HG03025 (cell line): ENCODE results near the gene CAB39.
"Not testable (repeated sequence)": the region's sequence is repeated elsewhere in the genome, so short reads cannot be mapped to it uniquely, and the experiment has no call there.

Experiments used
- ATAC-seq: cut with Tn5 transposase; IDR thresholded peaks from one replicate; pipeline ENCODE4 v1.9.1; 2021; ENCODE audit warnings: mild to moderate bottlenecking, moderate library complexity; ENCODE audit not compliant: unreplicated experiment, low FRiP score

Gene CAB39

DNA sequence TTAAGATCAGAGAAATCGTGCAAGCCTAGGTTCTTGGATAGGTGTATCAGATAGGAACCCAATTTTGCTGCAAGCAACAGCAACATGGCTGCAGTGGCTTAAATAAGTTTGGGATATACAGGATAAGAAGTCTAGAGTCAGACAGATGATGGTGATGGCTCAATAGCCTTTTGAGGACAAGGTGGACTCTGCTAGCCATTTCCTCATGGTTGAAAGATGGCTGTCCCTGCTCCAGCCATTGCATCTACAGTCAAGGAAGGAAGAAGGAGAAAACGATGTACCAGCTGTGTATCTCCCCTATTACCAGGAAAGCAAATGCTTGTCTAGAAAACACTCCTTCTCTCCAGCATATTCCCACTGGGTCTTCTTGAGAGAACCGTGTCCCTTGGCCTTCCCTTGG lies 30.1 kb upstream of the CAB39 start:
- ATAC-seq, result no peak

DNA sequence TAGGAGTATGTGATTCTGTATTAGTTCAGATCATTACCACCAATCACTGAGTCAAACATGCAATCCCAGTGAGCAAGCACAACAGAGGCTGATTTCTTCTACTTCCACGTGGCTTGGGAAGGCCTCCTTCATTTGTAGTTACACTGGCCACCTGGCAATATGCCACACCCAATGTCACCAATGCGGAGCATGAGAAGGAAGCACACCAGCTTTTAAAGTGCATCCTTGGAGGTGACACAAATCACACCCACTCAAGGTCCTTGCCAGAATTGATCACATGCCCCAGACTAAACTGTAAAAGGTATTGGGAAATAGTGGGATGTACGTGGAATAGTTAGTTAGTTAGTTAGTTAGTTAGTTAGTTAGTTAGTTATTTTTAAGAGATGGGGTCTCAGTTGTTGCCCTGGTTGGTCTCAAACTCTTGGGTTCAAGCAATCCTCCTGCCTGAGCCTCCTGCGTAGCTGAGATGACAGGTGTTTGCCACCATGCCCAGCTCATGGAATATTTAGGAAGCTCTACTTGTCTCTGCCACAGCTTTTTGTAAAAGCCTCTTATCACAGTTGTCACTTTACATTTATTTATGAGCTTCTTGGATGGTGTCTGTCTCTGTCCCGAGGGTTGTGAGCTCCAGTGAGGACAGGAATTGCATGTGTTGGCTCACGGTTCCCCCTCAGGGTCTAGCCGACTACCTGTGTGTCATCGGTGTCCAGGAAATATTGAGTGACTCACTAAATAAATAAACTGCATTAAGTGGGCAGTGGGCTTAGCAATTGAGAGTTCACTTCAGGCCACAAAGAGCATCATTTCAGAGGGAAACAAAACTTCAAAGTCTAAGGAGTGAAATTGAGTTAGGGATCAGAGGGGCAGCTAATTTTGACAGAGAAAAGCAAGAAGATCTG lies 28.1 kb upstream of the CAB39 start:
- no peak for ATAC-seq

DNA sequence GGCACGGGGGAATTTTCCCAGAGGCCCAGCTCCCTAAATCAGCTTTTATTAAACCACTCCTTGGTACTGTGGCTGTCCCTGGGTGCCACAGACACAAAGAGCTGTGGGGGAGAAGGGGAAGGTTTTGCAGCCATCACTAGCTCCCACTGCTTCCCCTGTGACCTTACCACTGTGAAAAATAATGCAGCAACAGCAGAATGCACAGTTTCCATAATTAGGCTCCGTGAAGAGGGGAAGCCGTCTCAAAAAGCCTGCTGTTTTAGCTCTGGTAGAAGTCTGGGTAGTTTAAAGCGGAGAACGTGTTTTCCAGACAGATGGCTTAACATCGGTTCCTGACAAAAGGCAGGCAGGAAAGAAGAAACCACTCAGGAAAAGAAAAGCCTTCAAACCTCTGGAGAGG lies 27.5 kb upstream of the CAB39 start:
- no peak for ATAC-seq

- ATAC-seq, result no peak
Measured at GRCh38 chr2:230687498-230687897, 25.1 kb upstream of the CAB39 start.

DNA sequence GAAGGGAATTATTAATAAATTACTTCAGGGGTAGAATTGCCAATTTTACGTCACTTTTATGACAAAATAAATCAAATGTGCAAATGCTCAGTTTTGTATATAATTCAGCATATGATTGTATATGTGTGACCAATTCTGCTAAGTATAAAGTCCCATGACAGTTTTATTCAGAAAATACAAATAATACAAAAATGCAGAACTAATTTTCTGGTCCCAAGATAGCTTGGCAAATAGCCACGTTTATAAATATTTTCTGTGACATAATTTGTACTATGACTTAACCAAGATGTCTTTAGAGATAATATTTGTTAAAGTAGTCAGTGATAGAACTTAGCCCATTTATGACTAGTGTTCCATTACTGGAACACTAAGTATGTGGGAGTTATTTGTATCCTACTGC lies 24.2 kb upstream of the CAB39 start:
- ATAC-seq, result no peak

DNA sequence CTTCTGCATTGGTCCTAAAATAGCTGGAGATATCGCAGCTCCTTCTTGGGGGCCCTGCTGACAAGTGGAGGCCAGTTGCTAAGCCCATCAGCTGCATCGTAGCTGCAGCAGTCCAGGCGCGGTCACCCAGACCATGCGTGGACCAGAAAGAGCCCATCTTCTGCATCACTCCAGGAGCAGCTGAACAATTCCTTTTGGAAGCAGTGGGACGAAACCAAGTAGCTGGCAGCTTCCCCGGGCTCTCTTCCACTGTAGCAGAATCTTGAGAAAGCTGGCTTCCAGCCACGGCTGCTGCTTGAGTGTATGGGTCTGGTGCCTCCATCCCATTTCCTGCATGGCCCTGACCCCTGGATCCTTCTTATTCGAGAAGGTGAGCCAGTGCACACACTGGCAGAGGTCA lies 22.2 kb upstream of the CAB39 start:
- no peak for ATAC-seq

GRCh38 chr2:230691005-230691647 lies 21.5 kb upstream of the CAB39 start:
- no peak for ATAC-seq

- no peak for ATAC-seq
Measured at GRCh38 chr2:230692760-230693159, 19.9 kb upstream of the CAB39 start.

DNA sequence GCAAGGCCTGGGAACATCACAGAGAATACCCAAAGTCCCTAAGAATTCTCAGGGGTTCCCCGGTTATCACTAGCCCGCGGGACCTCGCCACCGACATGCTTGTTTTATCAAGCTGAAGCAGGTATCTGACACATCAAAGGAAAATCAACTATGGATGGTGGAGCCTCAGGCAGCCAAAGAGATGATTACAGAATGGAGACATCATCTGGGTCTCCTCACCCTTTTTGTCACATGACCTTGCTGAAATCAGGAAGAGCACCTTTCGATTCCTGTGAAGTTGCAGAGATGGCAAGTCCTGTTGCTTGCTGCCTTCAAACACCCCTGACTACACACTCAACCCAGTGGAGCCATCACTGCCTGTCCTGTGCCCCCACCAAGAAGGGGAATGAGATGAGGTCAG lies 19.2 kb upstream of the CAB39 start:
- no peak for ATAC-seq

DNA sequence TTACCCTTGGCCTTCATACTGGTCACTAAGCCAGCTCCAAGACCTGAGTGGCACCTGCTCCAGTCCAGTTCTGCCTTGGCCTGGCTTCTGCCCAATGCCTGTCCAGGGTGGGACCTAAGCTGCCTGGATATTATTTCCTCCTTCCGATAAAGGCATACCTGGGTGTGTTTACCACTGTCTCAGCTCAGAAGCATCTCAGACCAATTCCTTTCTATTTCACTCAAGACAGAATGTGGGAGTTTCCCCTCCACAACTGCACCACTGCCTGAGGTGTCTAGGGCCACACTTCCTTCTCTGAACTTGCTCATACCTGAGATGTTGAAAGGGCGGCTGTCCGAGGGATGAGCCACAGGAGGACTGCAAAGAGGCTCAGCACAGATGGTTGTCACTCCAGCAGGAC lies 18.4 kb upstream of the CAB39 start:
- ATAC-seq, result no peak

DNA sequence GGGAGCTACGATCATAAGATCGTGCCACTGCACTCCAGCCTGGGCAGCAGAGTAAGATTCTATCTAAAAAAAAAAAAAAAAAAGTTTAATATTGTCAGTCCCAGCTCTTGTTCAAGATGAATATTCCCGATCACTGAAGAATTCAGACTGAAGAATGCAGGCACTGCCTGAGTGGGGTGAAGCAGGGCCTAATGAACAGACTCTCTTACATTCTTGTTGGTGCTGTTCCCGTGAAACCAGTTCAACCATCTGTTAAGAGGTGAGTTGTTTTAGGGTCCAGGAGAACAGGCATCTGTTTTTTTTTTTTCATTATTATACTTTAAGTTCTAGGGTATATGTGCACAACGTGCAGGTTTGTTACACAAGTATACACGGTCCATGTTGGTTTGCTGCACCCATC lies 17.1 kb upstream of the CAB39 start:
- no peak for ATAC-seq

DNA sequence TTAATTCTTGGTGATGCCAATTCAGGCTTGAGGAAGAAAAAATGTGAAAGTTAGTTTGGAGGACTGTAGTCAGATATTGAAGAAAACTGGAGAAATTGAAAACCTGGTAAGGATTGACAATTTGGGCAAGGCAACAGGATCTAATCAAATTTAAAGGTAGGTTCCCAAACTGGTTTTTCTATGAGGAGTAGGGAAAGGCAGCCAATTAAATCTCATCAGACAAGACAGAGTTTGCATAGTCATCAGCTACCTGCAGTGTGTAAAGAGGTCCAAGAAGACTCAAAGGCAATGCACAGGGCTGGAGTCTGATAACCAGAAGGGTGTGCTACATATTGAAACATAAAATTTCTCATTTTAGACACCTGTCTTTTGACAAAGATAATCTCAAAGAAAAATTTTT lies 16.0 kb upstream of the CAB39 start:
- ATAC-seq, result no peak

DNA sequence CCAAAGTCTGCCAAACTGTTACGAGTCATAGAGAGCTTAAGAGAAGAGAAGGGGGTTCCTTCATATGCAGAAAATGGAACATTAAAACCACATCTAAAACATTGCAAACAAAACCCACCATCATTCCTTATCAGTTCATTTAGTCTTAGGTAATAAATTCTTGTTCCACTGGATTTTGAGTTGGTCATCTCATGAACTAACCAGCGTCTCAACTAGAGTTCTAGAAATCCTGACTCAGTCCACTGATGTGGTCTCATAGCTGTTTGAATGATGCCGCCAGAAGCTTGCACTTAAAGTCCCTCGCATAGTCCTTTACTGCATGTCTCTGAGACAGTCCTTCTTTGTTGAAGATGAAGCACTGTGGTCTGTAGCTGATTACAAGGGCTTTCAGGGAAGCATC lies 15.0 kb upstream of the CAB39 start:
- ATAC-seq, result no peak

DNA sequence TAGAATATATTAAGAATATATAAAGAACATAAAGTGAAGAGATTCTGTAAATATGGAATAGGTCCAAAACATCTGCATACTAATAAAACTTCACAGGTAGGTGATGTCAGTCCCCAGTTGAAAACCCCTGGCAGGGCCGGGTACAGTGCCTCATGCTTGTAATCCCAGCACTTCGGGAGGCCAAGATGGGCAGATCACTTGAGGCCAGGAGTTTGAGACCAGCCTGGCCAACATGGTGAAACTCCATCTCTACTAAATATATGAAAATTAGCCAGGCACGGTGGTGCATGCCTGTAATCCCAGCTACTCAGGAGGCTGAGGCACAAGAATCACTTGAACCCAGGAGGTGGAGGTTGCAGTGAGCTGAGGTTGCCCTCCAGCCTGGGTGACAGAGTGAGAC lies 13.9 kb upstream of the CAB39 start:
- ATAC-seq, result not testable (repeated sequence)

DNA sequence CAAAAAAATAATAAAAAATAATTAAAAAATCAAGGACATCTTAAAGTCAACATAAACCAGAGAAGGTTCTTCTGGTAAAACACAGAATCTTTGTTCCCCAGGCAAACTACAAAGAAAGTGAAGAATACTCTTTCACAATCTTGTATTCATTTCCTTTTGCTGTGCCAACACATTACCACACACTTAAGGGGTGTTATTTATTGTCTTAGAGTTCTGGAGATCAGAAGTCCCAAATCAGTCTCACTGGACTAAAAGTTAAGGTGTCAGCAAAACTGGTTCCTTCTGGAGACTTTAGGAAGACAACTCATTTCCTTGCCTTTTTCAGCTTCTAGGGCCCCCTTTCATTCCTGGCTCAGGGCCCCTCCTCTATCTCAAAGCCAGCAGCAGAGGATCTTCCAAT lies 12.2 kb upstream of the CAB39 start:
- ATAC-seq, result no peak

DNA sequence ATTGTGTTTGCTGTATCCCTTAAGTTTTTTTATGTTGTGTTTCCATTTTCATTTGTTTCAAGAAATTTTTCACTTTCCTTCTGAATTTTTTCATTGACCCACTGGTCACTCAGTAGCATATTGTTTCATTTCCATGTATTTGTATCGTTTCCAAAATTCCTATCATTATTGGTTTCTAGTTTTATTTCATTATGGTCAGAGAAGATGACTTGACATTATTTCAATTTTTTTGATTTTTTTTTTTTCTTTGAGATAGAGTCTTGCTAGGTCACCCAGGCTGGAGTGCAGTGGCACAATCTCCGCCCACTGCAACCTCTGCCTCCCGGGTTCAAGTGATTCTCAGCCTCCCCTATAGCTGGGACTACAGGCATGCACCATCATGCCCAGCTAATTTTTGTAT lies 11.3 kb upstream of the CAB39 start:
- no peak for ATAC-seq

DNA sequence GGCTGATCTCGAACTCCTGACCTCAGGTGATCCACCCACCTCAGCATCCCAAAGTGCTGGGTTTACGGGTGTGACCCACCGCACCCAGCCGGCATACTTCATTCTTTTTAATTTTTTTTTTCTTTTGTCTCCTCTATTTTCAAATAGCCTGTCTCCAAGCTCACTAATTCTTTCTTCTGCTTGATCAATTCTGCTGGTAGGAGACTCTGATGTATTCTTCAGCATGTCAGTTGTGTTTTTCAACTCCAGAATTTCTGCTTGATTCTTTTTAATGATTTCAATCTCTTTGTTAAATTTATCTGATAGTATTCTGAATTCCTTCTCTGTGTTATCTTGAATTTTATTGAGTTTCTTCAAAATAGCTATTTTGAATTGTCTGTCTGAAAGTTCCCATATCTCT lies 10.2 kb upstream of the CAB39 start:
- ATAC-seq, result not testable (repeated sequence)

DNA sequence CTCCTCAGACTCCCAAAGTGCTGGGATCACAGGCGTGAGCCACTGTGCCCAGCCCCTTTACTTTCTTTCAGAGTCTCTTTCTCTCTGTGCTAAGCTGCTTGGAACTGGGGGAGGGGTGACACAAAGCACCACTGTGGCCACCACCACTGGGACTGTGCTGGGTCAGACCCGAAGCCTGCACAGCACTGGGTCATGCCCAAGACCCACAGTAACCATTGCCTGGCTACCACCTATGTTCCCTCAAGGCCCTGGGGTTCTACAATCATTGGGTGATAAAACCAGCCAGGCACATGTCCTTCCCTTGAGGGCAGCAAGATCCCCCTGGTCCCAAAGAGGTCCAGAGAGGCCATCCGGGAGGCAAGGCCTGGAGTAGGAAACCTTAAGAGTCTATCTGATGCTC lies 9.1 kb upstream of the CAB39 start:
- no peak for ATAC-seq

DNA sequence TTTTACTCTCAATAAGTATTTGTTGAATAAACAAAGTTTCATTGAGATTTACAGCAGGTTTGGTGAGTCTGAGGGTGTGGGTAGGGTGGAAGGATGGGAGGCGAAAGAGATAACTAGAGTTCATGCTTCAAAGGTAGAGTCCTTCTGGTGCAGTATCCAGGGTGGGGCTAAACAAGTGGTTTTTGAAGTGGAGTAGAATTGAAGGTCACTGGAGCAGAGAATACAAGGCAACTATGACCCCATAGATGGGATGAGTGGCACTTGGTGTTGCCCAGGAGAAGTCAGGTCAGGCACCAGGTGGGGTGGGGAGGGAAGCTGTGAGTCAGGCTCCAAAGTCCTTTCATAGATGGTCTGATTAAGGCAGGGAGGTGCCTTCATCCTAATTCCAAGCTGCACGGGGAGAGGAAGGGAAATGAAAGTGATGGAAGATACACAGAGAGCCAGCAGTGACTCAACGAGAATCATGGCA lies 6.6 kb upstream of the CAB39 start:
- no peak for ATAC-seq

- no peak for ATAC-seq
Measured at GRCh38 chr2:230706966-230707365, 5.7 kb upstream of the CAB39 start.

DNA sequence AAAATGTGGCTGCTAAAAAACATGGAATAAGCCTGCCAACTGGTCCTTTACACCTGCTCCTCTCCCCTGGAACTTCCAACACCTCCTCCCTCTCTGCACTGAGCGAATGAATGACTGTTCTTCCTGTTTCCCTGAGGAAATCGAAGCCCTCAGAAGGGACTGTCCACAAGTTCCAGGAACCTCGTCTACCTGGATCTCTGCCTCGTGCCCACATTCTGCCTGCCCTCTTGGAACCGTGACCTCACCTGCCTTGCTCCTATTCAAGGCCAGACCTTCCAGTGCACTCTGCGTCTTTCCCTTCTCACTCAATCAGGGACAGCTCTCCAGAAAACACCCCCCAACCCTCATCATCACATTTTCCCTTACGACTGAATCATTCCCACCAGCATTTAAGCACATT lies 4.4 kb upstream of the CAB39 start:
- ATAC-seq, result no peak

DNA sequence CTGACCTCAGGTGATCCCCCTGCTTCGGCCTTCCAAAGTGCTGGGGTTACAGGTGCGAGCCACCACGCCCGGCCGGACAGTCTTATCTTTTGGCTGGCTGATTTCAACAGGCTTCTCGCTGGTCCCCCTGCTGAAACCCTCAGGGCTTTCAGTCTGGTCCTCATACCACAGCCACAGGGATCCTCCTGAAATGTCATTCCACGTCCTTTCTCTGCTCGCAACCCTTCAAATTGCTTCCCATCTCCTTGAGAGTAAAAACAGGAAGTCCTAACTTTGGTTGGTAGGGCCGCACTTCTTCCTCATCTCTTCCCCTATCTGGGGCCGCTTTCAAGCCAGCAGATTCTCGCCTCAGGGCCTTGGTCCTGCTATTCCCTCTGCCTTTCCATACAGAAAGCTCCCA lies 1.4 kb upstream of the CAB39 start:
- ATAC-seq, result no peak
